PC-9 (cell line): ENCODE data around the gene CEBPZ. TPM values are rescaled to one million over a fixed set of nuclear protein-coding genes. Genes with fewer than 3 reads are reported as not detected.
"Not testable (repeated sequence)": the region's sequence is repeated elsewhere in the genome, so short reads cannot be mapped to it uniquely, and the experiment has no call there.

Experiments used
- BruUV-seq: library from RNA; stranded (reverse); fragments of 400-500 nt; replicated peaks from 2 replicates; lab custom pipeline; 2021; lab: Mats Ljungman, UMichigan
- CTCF ChIA-PET: fragments of 300-600 bp; sonication (Branson Sonifier 250); formaldehyde crosslinking; loops from one replicate; lab custom pipeline; 2022; ENCODE audit warnings: antibody characterized with exemption; lab: Charles Lee
- POLR2A ChIA-PET: fragments of 300-600 bp; sonication (Branson Sonifier 250); formaldehyde crosslinking; loops from one replicate; lab custom pipeline; 2022; ENCODE audit warnings: antibody characterized with exemption; ENCODE audit not compliant: unreplicated experiment; lab: Charles Lee
- DNase-seq, 2 experiments: peaks; one replicate each; pipeline versions ENCODE4 v3.0.0 to v3.0.0-alpha.2; 2015 to 2022; ENCODE audit warnings: mixed read lengths in 1 of 2
- H2AFZ ChIP-seq: fragments of 200-600 bp; sonication (generic); 2 replicates; pipeline ENCODE4 v1.8.1; 2017; ENCODE audit warnings: antibody characterized with exemption
- H3F3A ChIP-seq: fragments of 200-600 bp; sonication (generic); 2 replicates; pipeline ENCODE4 v1.8.1; 2017; ENCODE audit warnings: antibody characterized with exemption, mild to moderate bottlenecking, low read depth; ENCODE audit not compliant: insufficient read depth
- H3K27ac ChIP-seq: fragments of 200-600 bp; sonication (generic); 2 replicates; pipeline ENCODE4 v1.6.1; 2016; ENCODE audit warnings: mixed run types
- H3K27me3 ChIP-seq: fragments of 200-600 bp; sonication (generic); 2 replicates; pipeline ENCODE4 v1.6.1; 2016; ENCODE audit warnings: low read depth, mixed run types; ENCODE audit not compliant: insufficient read depth
- H3K36me3 ChIP-seq: fragments of 200-600 bp; sonication (generic); 2 replicates; pipeline ENCODE4 v1.6.1; 2016; ENCODE audit warnings: low read depth, mixed run types
- H3K4me1 ChIP-seq: fragments of 200-600 bp; sonication (generic); replicated peaks from 2 replicates; pipeline ENCODE4 v1.6.1; 2016; ENCODE audit warnings: mixed run types; ENCODE audit not compliant: insufficient read depth
- H3K4me2 ChIP-seq: fragments of 200-600 bp; sonication (generic); 2 replicates; pipeline ENCODE4 v1.6.1; 2017; ENCODE audit warnings: mixed run types
- H3K4me3 ChIP-seq: fragments of 200-600 bp; sonication (generic); 2 replicates; pipeline ENCODE4 v1.6.1; 2016; ENCODE audit warnings: mixed run types
- H3K79me2 ChIP-seq: fragments of 200-600 bp; sonication (generic); 2 replicates; pipeline ENCODE4 v1.6.1; 2017; ENCODE audit warnings: low read depth, mixed run types
- H3K9me2 ChIP-seq: fragments of 200-600 bp; sonication (generic); 2 replicates; pipeline ENCODE4 v1.8.1; 2017; ENCODE audit warnings: mild to moderate bottlenecking; ENCODE audit not compliant: insufficient read depth
- H3K9me3 ChIP-seq: fragments of 200-600 bp; sonication (generic); 2 replicates; pipeline ENCODE4 v1.8.1; 2016; ENCODE audit warnings: low read depth; ENCODE audit not compliant: insufficient read depth
- H4K20me1 ChIP-seq: fragments of 200-600 bp; sonication (generic); 2 replicates; pipeline ENCODE4 v1.8.1; 2017; ENCODE audit not compliant: insufficient read depth
- CTCF ChIP-seq: fragments of 200-600 bp; sonication (generic); conservative IDR thresholded peaks from 2 replicates; pipeline ENCODE4 v1.6.1; 2017; ENCODE audit warnings: mixed run types, antibody characterized with exemption, mild to moderate bottlenecking, moderate library complexity
- EZH2 ChIP-seq: fragments of 200-600 bp; sonication (generic); IDR thresholded peaks from 2 replicates; pipeline ENCODE4 v1.8.0; 2017; ENCODE audit warnings: antibody characterized with exemption, low read depth
- intact Hi-C: fragments of 100-400 bp; cut with micrococcal nuclease; formaldehyde crosslinking; loops from one replicate; pipeline ENCODE4 v1.10.0; 2022; ENCODE audit not compliant: unreplicated experiment
- total RNA-seq: library from RNA; stranded (reverse); gene quantifications from 2 replicates; pipeline ENCODE4 v1.2.3, GENCODE V29; 2021

CEBPZ gene
- total RNA-seq, 1 experiment from 2014 or later, result 35.7 TPM

- no peak overlapping the region for H3K27ac ChIP-seq
- ChIA-PET CTCF (no interaction called here), POLR2A (no interaction called here)
- H2AFZ ChIP-seq, result no peak overlapping the region
- no peaks in the 10 kb centered on the region for H3K9me3 ChIP-seq
- TF ChIP-seq CTCF (no peak), EZH2 (no peak)
- peaks cover 91% of the 10 kb centered on the region for H3K79me2 ChIP-seq
- no TSS peak for BruUV-seq
- H3K4me1 ChIP-seq, result peaks cover 26% of the 10 kb centered on the region
- H3K9me2 ChIP-seq, result no peaks in the 10 kb centered on the region
- intact Hi-C loops, result no loop called here
- peaks cover 20% of the 10 kb centered on the region; the same call in 1 of the 2 replicates for H3K36me3 ChIP-seq
- H3K4me2 ChIP-seq, result peak overlapping the region; percentile 96; the same call in 1 of the 2 replicates
- no peak overlapping the region for H3K4me3 ChIP-seq
- no peaks in the 10 kb centered on the region for H3K27me3 ChIP-seq
- H4K20me1 ChIP-seq, result peaks cover 26% of the 10 kb centered on the region
- no peak for DNase-seq
- H3F3A ChIP-seq, result peaks cover 4% of the 10 kb centered on the region; the same call in 1 of the 2 replicates
These were observed 2.6 kb downstream of the CEBPZ start for GRCh38 chr2:37228788-37229187.

- intact Hi-C loops, result no loop called here
- H3K9me2 ChIP-seq, result no peaks in the 10 kb centered on the region
- no peaks in the 10 kb centered on the region for H3K27me3 ChIP-seq
- H3K79me2 ChIP-seq, result peaks cover 78% of the 10 kb centered on the region
- no peak overlapping the region for H3K4me3 ChIP-seq
- no peak for DNase-seq
- POLR2A ChIA-PET, result no interaction called here
- TF ChIP-seq EZH2, result no peak
- no peak for TF ChIP-seq CTCF
- no peak overlapping the region for H3K27ac ChIP-seq
- CTCF ChIA-PET, result no interaction called here
- H3K36me3 ChIP-seq, result peaks cover 20% of the 10 kb centered on the region; the same call in 1 of the 2 replicates
- no peaks in the 10 kb centered on the region for H3K9me3 ChIP-seq
- peaks cover 3% of the 10 kb centered on the region; the same call in 1 of the 2 replicates for H3F3A ChIP-seq
- H3K4me1 ChIP-seq, result peaks cover 17% of the 10 kb centered on the region
- no peak overlapping the region; the same call in 1 of the 2 replicates for H3K4me2 ChIP-seq
- no TSS peak for BruUV-seq
- peaks cover 28% of the 10 kb centered on the region for H4K20me1 ChIP-seq
- H2AFZ ChIP-seq, result no peak overlapping the region
These were observed 4.5 kb downstream of the CEBPZ start for GRCh38 chr2:37226863-37227262.

- CTCF ChIA-PET, H3K9me3 ChIP-seq, H3K9me2 ChIP-seq, POLR2A ChIA-PET, DNase-seq, H3K27ac ChIP-seq, BruUV-seq, H3K4me3 ChIP-seq, H3K27me3 ChIP-seq, H2AFZ ChIP-seq, H3K4me2 ChIP-seq, H3F3A ChIP-seq, intact Hi-C loops: not testable (repeated sequence)
- Histone ChIP-seq H3K79me2 (peaks cover 65% of the 10 kb centered on the region), H4K20me1 (peaks cover 28% of the 10 kb centered on the region), H3K36me3 (peaks cover 34% of the 10 kb centered on the region), H3K4me1 (peaks cover 13% of the 10 kb centered on the region)
These were observed 6.3 kb downstream of the CEBPZ start for GRCh38 chr2:37225129-37225528.

GRCh38 chr2:37224063-37224462 lies 7.3 kb downstream of the CEBPZ start:
- BruUV-seq, result no TSS peak
- Histone ChIP-seq H4K20me1 (peaks cover 25% of the 10 kb centered on the region), H3K27ac (no peak overlapping the region), H2AFZ (no peak overlapping the region), H3K4me3 (no peak overlapping the region), H3K36me3 (peaks cover 38% of the 10 kb centered on the region), H3K4me2 (no peak overlapping the region), H3K9me3 (no peaks in the 10 kb centered on the region), H3K79me2 (peaks cover 55% of the 10 kb centered on the region), H3K4me1 (peaks cover 2% of the 10 kb centered on the region; the same call in 1 of the 2 replicates), H3K9me2 (no peaks in the 10 kb centered on the region), H3F3A (no peaks in the 10 kb centered on the region; the same call in 1 of the 2 replicates), H3K27me3 (no peaks in the 10 kb centered on the region)
- intact Hi-C loops, result no loop called here
- no peak for TF ChIP-seq CTCF
- no peak for TF ChIP-seq EZH2
- POLR2A ChIA-PET, result no interaction called here
- CTCF ChIA-PET, result no interaction called here
- no peak for DNase-seq
